AG10803 (cell line): ENCODE data around the gene HLX.

Experiments used
- DNase-seq: peaks from one replicate; pipeline ENCODE4 v3.0.0; 2010; ENCODE audit warnings: low read depth
- H3K4me3 ChIP-seq: 2 replicates; pipeline ENCODE4 v1.5.1; 2011; ENCODE audit warnings: mild to moderate bottlenecking, low read length, control low read depth
- TF ChIP-seq, protein P1 (sequence below): conservative IDR thresholded peaks from 2 replicates; pipeline ENCODE4 v1.5.1; 2011; ENCODE audit warnings: mild to moderate bottlenecking, low read length, control low read depth, inconsistent platforms

The HLX gene

DNA sequence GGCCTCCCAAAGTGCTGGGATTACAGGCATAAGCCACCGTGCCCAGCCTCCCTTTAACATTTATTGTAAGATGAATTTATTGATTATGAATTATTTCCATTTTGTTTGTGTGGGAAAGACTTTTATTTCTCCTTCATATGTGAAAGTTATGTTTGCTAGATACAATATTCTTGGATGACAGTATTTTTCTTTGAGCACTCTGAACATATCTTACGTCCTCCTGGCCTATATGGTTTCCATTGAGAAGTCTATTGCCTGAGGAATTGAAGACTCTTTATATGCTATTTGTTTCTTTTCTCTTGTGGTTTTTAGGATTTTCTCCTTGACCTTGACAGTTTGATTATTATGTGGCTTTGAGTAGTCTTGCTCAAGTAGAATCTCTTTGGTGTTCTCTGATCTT, 26.8 kb upstream of the HLX start:
- no peak for DNase-seq
- TF ChIP-seq, protein P1, sequence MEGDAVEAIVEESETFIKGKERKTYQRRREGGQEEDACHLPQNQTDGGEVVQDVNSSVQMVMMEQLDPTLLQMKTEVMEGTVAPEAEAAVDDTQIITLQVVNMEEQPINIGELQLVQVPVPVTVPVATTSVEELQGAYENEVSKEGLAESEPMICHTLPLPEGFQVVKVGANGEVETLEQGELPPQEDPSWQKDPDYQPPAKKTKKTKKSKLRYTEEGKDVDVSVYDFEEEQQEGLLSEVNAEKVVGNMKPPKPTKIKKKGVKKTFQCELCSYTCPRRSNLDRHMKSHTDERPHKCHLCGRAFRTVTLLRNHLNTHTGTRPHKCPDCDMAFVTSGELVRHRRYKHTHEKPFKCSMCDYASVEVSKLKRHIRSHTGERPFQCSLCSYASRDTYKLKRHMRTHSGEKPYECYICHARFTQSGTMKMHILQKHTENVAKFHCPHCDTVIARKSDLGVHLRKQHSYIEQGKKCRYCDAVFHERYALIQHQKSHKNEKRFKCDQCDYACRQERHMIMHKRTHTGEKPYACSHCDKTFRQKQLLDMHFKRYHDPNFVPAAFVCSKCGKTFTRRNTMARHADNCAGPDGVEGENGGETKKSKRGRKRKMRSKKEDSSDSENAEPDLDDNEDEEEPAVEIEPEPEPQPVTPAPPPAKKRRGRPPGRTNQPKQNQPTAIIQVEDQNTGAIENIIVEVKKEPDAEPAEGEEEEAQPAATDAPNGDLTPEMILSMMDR, result no peak
- H3K4me3 ChIP-seq, result no peak overlapping the region

DNA sequence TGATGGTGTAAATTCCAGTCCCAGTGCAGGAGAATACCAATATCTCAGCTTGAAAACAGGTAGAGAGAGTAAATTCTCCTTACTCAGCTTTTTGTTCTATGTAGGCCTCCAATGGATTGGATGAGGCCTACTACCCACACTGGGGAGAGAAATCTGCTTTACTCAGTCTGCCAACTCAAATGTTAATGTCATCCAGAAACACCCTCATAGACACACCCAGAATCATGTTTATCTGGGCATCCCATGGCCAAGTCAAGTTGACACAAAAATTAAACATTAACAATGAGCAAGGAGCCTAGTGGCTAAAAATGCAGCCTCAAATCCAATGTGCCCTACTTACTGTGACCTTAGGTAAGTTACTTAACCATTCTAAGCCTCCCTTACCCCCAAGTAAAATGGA, 6.9 kb upstream of the HLX start:
- no peak for DNase-seq

DNA sequence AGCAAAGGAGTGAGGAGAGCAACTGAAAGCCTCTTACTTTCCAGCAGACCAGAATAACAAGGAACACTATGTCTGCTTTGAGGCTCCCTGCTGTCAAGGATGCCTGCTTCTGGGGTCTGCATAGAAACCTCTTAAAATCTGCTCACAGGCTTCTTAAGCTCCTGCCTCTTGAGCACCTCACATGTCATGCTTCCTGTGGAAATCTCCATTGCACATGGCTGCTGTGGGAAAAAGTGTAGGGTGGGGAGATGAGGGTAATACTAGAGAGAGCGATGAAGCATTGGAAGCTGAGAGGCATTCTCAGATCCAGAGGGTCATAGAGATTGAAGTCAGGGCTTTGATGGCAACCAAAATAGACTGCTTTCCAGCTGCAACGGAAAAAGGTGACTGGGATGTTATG, 6.2 kb upstream of the HLX start:
- DNase-seq, result no peak
- TF ChIP-seq, protein P1, result no peak
- H3K4me3 ChIP-seq, result no peak overlapping the region

More for the DNA sequence above, 6.9 kb upstream of the HLX start:
- H3K4me3 ChIP-seq, result no peak overlapping the region
- TF ChIP-seq, protein P1, result no peak

DNA sequence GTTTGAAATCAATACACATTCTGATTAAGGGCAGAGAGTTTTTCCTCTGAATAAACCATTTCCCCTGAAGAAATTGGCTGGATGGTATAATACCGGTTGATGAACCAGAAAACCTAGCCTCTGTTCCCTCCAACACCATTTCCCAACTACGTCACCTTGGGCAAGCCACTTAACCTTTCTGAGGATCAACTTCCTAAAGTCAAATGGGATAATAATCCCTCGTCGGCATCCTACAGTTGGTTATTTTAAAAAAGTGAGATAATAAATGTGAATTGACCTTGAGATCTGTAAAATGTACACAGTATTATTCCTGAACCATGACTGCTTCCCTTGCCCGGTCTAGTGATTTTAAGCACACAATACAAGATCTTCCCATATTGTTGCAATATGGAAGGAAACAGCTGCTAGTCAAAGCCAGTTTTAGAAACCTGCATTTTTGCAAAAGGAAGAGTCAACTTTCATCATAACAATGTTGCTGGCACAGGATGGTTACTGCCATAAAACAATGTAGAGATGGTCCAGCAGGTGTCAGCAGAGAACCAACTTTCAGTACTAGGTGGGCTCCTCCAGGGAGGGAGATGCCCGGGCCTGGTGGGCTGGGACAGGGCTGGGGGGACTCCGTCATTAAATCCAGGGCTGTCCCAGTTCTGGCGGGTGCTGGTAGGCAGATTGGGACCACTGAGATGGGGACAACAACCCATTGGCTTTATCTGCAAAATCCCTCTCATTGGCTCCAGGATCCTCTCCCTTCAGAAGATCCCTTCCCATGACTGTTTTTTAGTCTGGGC, 5.2 kb upstream of the HLX start:
- DNase-seq, result peak; percentile 71
- no peak overlapping the region for H3K4me3 ChIP-seq
- TF ChIP-seq, protein P1, result peak; percentile 76

DNA sequence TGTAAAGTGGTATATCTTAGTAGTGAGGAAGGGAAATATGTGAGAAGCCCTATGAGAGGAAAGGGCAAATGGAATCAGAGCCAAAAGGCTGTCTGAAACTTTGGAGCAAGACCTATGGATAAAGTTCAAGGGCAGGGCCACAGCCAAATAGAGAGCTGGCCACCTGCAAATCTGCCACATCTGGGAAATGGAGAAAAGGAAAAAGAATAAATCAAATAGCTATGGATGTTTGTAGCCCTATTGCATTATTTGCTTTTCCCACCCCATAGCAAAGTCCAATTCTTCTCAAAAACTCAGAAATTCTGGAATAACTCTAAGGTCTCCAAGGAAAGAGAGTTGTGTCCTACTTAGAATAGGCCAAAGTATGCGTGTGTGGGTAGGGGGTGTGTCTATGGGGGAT, 4.0 kb upstream of the HLX start:
- no peak overlapping the region for H3K4me3 ChIP-seq
- DNase-seq, result no peak
- TF ChIP-seq, protein P1, result no peak

DNA sequence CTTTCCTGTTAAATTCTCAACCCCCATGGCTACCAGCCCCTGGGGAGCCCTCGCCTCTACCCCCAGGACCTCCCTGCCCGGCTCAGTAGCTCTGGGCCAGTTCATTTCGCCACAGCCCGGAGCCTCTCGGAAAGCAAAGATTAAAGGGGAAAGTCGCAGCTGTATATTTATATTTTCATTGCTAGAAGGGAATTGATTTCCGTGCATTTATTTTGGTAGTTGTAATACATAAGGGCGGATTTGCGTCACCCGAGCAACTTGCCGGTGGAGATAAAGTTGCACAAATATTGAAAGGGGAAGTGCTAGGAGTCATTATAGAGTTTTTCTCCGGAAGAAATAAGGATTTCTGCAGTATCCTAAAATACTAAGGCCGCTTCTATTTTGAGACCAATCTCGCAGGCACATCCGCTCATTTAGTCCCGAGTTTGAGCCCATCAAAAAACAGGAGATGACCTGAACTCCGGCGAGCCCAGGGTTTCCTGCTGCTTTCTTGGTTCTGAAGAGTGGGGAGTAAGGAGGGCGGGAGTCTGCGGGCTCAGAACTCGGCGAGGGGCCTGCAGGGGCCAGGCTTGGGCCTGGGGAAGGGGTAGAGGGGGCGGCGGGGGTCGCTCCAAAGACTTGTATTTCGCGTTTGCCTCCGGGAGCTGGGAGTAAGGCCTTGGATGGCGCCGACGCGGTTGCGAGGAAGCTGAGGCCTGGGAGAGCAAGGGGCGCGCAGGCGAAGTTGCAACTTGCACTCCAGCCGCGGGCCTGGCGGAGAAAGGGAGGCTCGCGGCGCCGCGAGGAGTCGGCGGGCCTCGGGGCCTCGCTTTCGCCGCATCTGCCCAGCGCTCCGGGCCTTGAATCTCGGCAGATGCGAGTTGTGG, 2.5 kb upstream of the HLX start:
- DNase-seq, result no peak
- H3K4me3 ChIP-seq, result no peak overlapping the region
- TF ChIP-seq, protein P1, result no peak
